Sciatic nerve (tissue), 2 donors: Measurements from ENCODE around the gene RNU1-3. TPM values are rescaled to one million over a fixed set of nuclear protein-coding genes. Genes with fewer than 3 reads are reported as not detected.
"Not testable (repeated sequence)": the region's sequence is repeated elsewhere in the genome, so short reads cannot be mapped to it uniquely, and the experiment has no call there.

Experiments
- ATAC-seq: fragments of 200-7000 bp; cut with Tn5 transposase; one replicate; pipeline ENCODE4 v1.9.1; 2020; ENCODE audit warnings: mild to moderate bottlenecking, moderate library complexity
- DNase-seq: peaks from one replicate; pipeline ENCODE4 v3.0.0-alpha.2; 2020; ENCODE audit warnings: low spot score
- intact Hi-C: fragments of 100-400 bp; cut with DNase I; formaldehyde crosslinking; loops from one replicate; pipeline ENCODE4 v1.14.2; 2022
- total RNA-seq: library from RNA; stranded (reverse); fragmentation: NEBNext Ultra II Directional; extraction: Animal tissue kit (Norgen Biotek cat#: 25700); gene quantifications from one replicate; pipeline ENCODE4 v1.2.1, GENCODE V29; 2021
- donor health status: DM: no; HTN: no; CAD: no.
- donor health status: DM: no; HTN: no; CAD: no.

RNU1-3 gene
- total RNA-seq, 1 donor from 2014 or later = 13,769 TPM

- DNase-seq = peak; percentile 63
- intact Hi-C loops, ATAC-seq: not testable (repeated sequence)
Measured at GRCh38 chr1:16643476-16644192, 23.1 kb downstream of the RNU1-3 start.

GRCh38 chr1:16643001-16643411 lies 23.7 kb downstream of the RNU1-3 start:
- intact Hi-C loops, ATAC-seq: not testable (repeated sequence)
- DNase-seq = peak; percentile 73

GRCh38 chr1:16642025-16642966 lies 24.5 kb downstream of the RNU1-3 start:
- peak; percentile 57 for DNase-seq
- ATAC-seq, intact Hi-C loops: not testable (repeated sequence)

GRCh38 chr1:16641159-16641975 lies 25.4 kb downstream of the RNU1-3 start:
- intact Hi-C loops, ATAC-seq, DNase-seq: not testable (repeated sequence)

GRCh38 chr1:16639091-16640031 lies 27.4 kb downstream of the RNU1-3 start:
- ATAC-seq (peak; percentile 3), DNase-seq (peak; percentile 56)
- intact Hi-C loops = not testable (repeated sequence)

GRCh38 chr1:16637941-16638778 lies 28.6 kb downstream of the RNU1-3 start:
- peak; percentile 8 for ATAC-seq
- DNase-seq = peak; percentile 54
- intact Hi-C loops = not testable (repeated sequence)

- ATAC-seq, intact Hi-C loops: not testable (repeated sequence)
- peak; percentile 59 for DNase-seq
Measured at GRCh38 chr1:16636551-16637195, 30.1 kb downstream of the RNU1-3 start.

GRCh38 chr1:16635959-16636358 lies 30.8 kb downstream of the RNU1-3 start:
- ATAC-seq, intact Hi-C loops: not testable (repeated sequence)
- DNase-seq = peak; percentile 56

GRCh38 chr1:16633540-16634282 lies 33.0 kb downstream of the RNU1-3 start:
- intact Hi-C loops, ATAC-seq: not testable (repeated sequence)
- peak; percentile 54 for DNase-seq

- intact Hi-C loops, ATAC-seq, DNase-seq: not testable (repeated sequence)
Measured at GRCh38 chr1:16632044-16632850, 34.5 kb downstream of the RNU1-3 start.

GRCh38 chr1:16631248-16632043 lies 35.3 kb downstream of the RNU1-3 start:
- ATAC-seq (peak; percentile 1), DNase-seq (peak; percentile 65)
- intact Hi-C loops = no loop called here

- ATAC-seq (no peak), DNase-seq (peak; percentile 67)
- intact Hi-C loops = no loop called here
Measured at GRCh38 chr1:16630661-16631247, 36.0 kb downstream of the RNU1-3 start.

- intact Hi-C loops = not testable (repeated sequence)
- ATAC-seq (peak; percentile 1), DNase-seq (peak; percentile 64)
Measured at GRCh38 chr1:16629916-16630530, 36.7 kb downstream of the RNU1-3 start.
